A673 (cell line): Measurements from ENCODE around the gene ZDHHC13.

ENCODE experiments used
- EZH2 ChIP-seq: fragments of 200-600 bp; sonication (generic); IDR thresholded peaks from 2 replicates; pipeline ENCODE4 v1.6.1; 2017; ENCODE audit warnings: borderline replicate concordance, low read depth, mild to moderate bottlenecking, mixed read lengths, antibody characterized with exemption, low read length; ENCODE audit not compliant: poor library complexity, severe bottlenecking
- TF ChIP-seq, protein P1 (sequence below): fragments of 300-800, 200-600 bp; sonication (generic); conservative IDR thresholded peaks from 2 replicates; pipeline ENCODE4 v1.5.1; 2017; ENCODE audit warnings: low read depth, mild to moderate bottlenecking, antibody characterized with exemption, low read length, moderate library complexity, mixed read lengths

DNA sequence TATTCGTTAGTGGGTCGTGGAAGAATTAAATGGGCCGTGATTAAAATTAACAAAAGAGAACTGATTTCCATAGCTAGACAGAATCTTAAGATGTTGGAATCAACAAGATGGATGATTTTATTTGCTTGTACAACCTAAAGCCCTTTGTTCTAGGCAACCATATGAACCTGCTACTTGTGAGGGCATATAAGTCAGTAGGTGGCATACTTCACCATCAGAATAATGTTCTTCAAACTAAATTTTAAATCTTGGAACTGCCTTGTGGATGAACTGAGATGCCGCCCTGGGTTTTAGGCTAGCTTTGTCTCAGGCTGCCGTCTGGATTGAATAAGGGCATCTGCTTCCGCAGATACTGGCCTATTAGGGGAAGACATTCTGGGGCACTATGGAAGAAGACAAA, 43.9 kb downstream of the ZDHHC13 start:
- TF ChIP-seq, protein P1, sequence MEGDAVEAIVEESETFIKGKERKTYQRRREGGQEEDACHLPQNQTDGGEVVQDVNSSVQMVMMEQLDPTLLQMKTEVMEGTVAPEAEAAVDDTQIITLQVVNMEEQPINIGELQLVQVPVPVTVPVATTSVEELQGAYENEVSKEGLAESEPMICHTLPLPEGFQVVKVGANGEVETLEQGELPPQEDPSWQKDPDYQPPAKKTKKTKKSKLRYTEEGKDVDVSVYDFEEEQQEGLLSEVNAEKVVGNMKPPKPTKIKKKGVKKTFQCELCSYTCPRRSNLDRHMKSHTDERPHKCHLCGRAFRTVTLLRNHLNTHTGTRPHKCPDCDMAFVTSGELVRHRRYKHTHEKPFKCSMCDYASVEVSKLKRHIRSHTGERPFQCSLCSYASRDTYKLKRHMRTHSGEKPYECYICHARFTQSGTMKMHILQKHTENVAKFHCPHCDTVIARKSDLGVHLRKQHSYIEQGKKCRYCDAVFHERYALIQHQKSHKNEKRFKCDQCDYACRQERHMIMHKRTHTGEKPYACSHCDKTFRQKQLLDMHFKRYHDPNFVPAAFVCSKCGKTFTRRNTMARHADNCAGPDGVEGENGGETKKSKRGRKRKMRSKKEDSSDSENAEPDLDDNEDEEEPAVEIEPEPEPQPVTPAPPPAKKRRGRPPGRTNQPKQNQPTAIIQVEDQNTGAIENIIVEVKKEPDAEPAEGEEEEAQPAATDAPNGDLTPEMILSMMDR: no peak
- no peak for TF ChIP-seq EZH2
